Muscle of leg (tissue), 11 donors: ENCODE results near the gene CPT1B. TPM values are rescaled to one million over a fixed set of nuclear protein-coding genes. Genes with fewer than 3 reads are reported as not detected.

Experiments
- DNase-seq: peaks from one replicate; pipeline ENCODE4 v3.0.0; 2013
- H3K27ac ChIP-seq: one replicate; pipeline ENCODE4 v1.5.1; 2013; ENCODE audit warnings: mild to moderate bottlenecking, low read length, control low read depth
- H3K27me3 ChIP-seq: one replicate; pipeline ENCODE4 v1.6.1; 2013; ENCODE audit warnings: low read length; ENCODE audit not compliant: control insufficient read depth, insufficient read depth
- H3K36me3 ChIP-seq: one replicate; pipeline ENCODE4 v1.6.1; 2013; ENCODE audit warnings: low read length; ENCODE audit not compliant: control insufficient read depth, insufficient read depth
- H3K4me1 ChIP-seq: one replicate; pipeline ENCODE4 v1.6.1; 2013; ENCODE audit warnings: low read length; ENCODE audit not compliant: control insufficient read depth, insufficient read depth
- H3K4me3 ChIP-seq: one replicate; pipeline ENCODE4 v1.5.1; 2013; ENCODE audit warnings: low read length, control low read depth
- H3K9me3 ChIP-seq: replicated peaks from 2 replicates; pipeline ENCODE4 v1.6.1; 2013; ENCODE audit warnings: low read depth, low read length; ENCODE audit not compliant: control insufficient read depth
- WGBS: methylation state at CpG from one replicate; pipeline ENCODE4 v1.1.5; 2013; ENCODE audit warnings: missing lambda C conversion rate; ENCODE audit not compliant: insufficient coverage; 5-methylcytosine and 5-hydroxymethylcytosine counted together
- polyA plus RNA-seq, 8 donors: library from polyadenylated mRNA; unstranded; fragments of 120-200 nt; gene quantifications; one replicate each; pipeline versions ENCODE4 v1.2.1 to v1.2.3, GENCODE V29; 2013; ENCODE audit warnings: inconsistent platforms in 1 of 8, low replicate concordance in 1 of 8; ENCODE audit not compliant: insufficient read length in 8 of 8, insufficient read depth in 1 of 8
- total RNA-seq: library from RNA; stranded (reverse); fragments of 120-200 nt; gene quantifications from one replicate; pipeline ENCODE4 v1.2.4, GENCODE V29; 2013

CPT1B gene
- total and polyA plus RNA-seq, 9 donors = 24.5 to 66.6 (median 43.0) TPM

DNA sequence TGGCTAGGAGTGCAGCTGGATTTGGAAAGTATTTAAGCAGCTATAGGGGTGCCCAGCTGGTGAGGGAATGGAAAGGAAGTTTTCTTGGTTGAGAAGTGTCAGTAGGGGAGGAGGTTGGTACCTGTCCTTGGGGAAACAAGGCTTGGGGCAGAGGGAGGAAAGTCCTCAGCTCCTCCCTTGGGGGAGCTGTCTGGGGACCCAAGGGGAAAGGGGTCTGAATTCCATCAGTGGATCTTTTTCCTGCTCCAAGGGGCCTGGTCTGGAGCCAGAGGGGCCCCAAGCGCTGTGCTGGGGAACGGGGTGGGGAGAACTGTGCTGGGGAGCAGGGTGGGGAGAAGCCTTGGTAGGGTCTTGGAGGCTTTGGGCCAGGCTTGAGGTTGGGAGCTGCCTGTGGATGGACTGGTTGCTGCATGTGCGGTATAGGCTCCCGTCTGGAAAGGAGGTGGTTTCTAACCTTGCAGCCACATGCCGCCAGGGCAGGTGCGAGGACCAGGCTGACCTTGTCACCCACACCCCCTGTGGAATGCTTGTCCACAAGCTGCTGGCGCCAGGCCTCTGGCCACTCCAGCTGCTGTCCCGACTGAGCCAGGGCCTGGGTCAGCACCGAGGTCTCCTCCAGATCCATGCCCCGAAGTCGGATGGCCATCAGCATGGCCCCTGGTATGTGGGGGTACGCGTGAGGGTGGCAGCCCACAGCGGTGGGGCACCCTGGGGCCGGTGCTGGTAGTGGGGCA, 49.4 kb downstream of the CPT1B start:
- H3K4me1 ChIP-seq = peaks cover 51% of the 10 kb centered on the region
- H3K9me3 ChIP-seq = no peaks in the 10 kb centered on the region
- H3K4me3 ChIP-seq = peak overlapping the region; percentile 36
- WGBS = 52% methylated on average over 10 of the region's 15 CpGs
- H3K27ac ChIP-seq = peak overlapping the region; percentile 67
- peak; percentile 33 for DNase-seq
- peaks cover 55% of the 10 kb centered on the region for H3K27me3 ChIP-seq
- H3K36me3 ChIP-seq = peaks cover 5% of the 10 kb centered on the region

DNA sequence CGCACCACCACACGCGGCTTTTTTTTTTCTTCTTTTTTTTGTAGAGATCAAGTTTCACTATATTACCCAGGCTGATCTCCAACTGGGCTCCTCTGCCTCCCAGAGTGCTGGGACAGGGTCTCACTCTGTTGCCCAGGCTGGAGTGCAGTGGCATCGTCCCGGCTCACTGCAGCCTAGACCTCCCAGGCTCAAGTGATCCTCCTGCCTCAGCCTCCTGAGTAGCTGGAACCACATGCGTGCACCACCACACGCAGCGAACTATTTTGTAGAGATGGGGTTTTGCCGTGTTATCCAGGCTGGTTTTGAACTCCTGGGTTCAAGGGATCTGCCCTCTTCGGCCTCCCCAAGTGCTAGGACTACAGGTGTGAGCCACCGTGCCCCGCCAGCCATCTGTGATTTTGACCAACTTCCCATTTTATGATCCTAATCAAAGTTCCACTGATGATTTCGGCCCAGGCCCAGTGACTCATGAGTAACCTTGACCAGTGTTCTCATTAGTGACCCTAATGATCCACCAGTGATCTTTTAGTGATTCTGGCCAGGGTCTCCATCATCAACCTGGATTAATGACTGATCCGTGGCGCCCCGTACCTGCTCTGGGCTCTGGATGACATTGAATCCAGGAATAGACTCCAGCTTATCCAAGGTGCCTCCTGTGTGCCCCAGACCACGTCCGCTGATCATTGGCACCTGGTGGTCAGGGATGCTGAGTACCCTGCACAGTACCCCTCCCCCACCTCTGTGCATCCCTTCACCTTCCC, 50.1 kb downstream of the CPT1B start:
- WGBS = 94% methylated on average over 12 of the region's 18 CpGs
- peak overlapping the region; percentile 3 for H3K27ac ChIP-seq
- peaks cover 48% of the 10 kb centered on the region for H3K27me3 ChIP-seq
- peaks cover 51% of the 10 kb centered on the region for H3K4me1 ChIP-seq
- H3K9me3 ChIP-seq = no peaks in the 10 kb centered on the region
- no peak overlapping the region for H3K4me3 ChIP-seq
- DNase-seq = no peak
- peaks cover 13% of the 10 kb centered on the region for H3K36me3 ChIP-seq

DNA sequence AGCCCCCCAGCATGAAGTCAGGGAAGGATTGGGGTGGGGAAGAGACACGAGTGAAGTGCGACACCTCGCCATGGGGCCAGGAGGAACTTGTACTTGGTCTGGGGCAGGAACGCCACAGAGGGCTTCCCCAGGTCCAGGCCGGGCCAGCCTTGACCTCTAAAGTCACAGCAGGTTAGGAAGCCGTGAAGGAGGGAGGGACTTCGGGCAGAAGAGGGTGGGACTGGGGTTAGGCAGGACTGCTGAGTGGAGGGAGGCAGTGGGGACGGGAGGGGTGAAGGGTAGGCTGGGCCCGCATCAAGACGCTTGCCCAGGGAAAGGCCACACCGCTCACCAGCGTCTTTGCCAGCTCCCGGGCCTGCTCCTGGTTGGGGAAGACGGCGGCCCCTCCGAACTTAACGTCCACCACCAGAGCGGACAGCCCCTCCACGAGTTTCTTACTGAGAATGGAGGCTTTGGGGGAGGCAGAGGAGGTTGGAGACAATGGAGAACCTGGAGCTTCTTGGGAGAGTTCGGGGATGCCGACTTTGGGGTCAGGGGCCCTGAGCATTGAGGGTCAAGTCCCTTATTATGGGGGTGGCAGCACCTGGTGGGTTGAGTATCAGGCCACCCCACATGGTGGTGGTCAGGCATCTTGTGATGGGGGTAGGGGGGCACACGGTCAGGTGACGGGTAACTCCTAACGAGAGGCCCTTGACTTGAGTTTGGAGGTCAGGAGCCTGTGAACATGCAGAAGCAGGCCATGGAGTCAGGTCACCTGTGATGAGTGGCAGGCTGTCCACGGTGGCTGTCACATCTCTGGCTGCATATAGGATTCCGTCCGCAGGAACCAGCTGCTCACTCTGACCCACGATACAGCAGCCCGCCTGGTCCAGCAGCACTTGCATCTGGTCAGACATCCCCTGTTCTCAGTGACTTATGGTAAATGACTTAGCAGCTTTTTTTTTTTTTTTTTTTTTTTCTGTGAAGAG, 51.1 kb downstream of the CPT1B start:
- Histone ChIP-seq H3K36me3 (peaks cover 22% of the 10 kb centered on the region), H3K9me3 (no peaks in the 10 kb centered on the region), H3K27me3 (peaks cover 39% of the 10 kb centered on the region), H3K4me1 (peaks cover 47% of the 10 kb centered on the region), H3K4me3 (peak overlapping the region; percentile 75), H3K27ac (peak overlapping the region; percentile 71)
- DNase-seq = peak; percentile 53
- 33% methylated on average over 21 of the region's 29 CpGs for WGBS

DNA sequence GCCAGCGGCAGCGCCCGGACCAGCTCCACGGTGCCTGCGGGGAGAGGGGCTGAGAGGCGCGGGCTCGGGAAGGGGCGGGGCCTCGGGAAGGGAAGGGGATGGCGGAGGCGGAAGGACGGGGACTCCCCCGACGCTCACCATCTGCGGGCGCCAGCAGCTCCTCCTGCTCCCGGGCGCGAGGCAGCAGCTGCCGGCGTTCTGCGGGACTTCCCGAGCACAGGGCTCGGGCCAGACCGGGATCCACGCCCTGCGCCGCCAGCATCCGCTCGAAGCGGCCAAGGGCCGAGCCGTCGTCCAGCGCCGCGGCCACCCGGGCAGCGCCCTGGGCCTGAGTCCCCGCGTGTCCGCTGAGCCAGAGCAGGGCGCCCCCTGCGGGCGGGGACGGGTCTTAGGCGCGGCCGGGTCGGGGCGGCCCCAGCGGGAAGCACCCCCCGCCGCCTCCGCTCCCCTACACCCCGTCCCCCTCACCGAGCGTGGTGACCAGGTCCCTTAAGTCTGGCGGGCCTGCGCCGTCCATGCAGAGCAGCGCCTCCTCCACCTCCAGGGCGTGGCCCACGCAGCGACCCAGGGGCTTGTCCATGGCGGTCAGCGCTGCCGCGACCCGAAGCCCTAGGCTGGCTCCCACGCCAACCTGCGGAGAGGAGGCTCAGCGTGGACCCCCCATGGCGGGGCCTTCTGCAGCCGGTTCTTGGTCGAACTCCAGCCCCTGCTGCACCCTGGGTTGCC, 52.0 kb downstream of the CPT1B start:
- peak; percentile 94 for DNase-seq
- H3K4me3 ChIP-seq = peak overlapping the region; percentile 75
- H3K9me3 ChIP-seq = no peaks in the 10 kb centered on the region
- WGBS = under 1% methylated on average over 75 of the region's 77 CpGs
- H3K4me1 ChIP-seq = peaks cover 38% of the 10 kb centered on the region
- peaks cover 31% of the 10 kb centered on the region for H3K36me3 ChIP-seq
- peak overlapping the region; percentile 71 for H3K27ac ChIP-seq
- H3K27me3 ChIP-seq = peaks cover 30% of the 10 kb centered on the region

DNA sequence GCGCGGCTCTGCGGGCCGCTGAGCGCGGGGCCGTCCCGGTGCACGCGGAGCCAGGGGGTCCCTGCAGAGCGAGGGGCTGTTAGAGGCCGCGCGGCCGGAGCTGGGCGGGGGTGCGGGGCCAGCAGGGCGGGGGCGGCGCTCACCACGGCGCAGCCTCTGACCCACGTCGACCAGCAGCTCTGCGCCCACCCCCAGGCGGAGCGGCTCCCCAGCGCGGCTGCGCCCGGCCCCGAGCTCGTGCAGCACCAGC, 52.4 kb downstream of the CPT1B start:
- Histone ChIP-seq H3K4me1 (peaks cover 33% of the 10 kb centered on the region), H3K36me3 (peaks cover 36% of the 10 kb centered on the region), H3K27ac (peak overlapping the region; percentile 71), H3K4me3 (peak overlapping the region; percentile 75), H3K9me3 (no peaks in the 10 kb centered on the region), H3K27me3 (peaks cover 25% of the 10 kb centered on the region)
- WGBS = under 1% methylated on average over 32 of the region's 33 CpGs
- DNase-seq = no peak

DNA sequence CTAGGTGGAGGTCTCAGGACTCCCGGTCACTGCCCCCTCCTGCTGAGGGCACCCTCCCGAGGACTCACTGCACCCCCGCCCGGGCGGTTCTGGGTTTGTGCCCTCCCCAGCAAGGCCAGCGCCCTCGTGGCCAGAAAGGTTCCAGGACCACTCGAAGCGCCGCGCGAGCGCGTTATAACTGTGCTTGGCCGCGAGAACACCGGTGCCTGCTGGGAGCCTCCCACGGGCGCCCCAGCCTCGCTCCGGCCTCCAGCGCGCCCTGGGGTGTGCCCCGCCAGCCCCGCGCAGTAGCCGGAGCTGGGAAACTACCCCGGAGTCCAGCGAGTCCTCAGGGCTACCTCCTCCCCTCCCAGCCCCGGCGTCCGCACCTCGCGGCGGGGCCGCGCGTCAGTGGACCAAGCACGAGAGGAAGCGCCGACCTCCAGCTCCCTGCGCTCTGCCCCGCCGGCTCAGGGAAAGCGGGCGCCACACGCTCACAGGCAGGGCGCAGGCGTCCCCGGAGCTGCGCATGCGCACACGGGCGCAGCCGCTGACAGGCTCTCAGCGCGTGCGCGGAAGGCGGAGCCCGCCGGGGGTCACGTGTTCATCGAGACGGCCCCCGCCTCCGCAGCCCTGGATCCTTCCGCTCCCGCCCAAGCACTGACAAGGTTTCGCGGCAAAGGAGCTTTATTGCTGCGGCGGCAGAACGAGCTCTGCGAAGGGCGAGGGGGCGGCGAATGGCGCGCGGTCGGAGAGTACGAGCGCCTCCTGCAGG, 52.9 kb downstream of the CPT1B start, which contains the start of gene SCO2:
SCO2 (minus strand) TSS at position 495 of the 754 bp plus-strand sequence. CDS start 1,187 bp downstream, outside the sequence.
- peaks cover 37% of the 10 kb centered on the region for H3K36me3 ChIP-seq
- peak; percentile 99 for DNase-seq
- peak within 1 kb of the TSS; percentile 71 for H3K27ac ChIP-seq
- H3K4me3 ChIP-seq = peak within 1 kb of the TSS; percentile 75
- WGBS = under 1% methylated on average over 81 of the region's 84 CpGs
- no peaks in the 10 kb centered on the region for H3K9me3 ChIP-seq
- H3K4me1 ChIP-seq = peaks cover 28% of the 10 kb centered on the region
- peaks cover 20% of the 10 kb centered on the region for H3K27me3 ChIP-seq

DNA sequence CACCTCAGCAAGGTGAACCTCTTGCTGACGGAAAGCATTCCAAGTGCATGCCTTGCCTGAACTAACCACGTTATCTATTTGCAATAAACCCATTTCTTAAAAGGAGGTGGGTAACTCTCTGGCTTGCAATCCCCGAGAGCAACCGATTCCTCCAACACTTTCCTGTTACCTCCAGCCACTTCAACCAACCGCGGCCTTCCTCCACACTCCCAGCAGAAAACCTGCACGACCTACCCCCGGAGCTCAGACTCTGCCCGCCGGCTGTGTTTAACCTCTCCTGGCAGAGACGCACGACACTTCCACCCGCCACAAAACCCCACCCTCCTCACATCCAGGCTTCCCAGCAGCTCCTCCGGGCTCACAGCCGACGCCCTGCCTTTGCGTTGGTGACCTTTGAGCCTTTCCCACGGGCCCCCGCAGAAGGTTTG, 53.5 kb downstream of the CPT1B start:
- Histone ChIP-seq H3K4me1 (peaks cover 25% of the 10 kb centered on the region), H3K9me3 (no peaks in the 10 kb centered on the region), H3K27me3 (peaks cover 15% of the 10 kb centered on the region), H3K36me3 (peaks cover 37% of the 10 kb centered on the region), H3K27ac (peak overlapping the region; percentile 29), H3K4me3 (peak overlapping the region; percentile 75)
- WGBS = 12% methylated on average over 19 of the region's 19 CpGs
- no peak for DNase-seq

DNA sequence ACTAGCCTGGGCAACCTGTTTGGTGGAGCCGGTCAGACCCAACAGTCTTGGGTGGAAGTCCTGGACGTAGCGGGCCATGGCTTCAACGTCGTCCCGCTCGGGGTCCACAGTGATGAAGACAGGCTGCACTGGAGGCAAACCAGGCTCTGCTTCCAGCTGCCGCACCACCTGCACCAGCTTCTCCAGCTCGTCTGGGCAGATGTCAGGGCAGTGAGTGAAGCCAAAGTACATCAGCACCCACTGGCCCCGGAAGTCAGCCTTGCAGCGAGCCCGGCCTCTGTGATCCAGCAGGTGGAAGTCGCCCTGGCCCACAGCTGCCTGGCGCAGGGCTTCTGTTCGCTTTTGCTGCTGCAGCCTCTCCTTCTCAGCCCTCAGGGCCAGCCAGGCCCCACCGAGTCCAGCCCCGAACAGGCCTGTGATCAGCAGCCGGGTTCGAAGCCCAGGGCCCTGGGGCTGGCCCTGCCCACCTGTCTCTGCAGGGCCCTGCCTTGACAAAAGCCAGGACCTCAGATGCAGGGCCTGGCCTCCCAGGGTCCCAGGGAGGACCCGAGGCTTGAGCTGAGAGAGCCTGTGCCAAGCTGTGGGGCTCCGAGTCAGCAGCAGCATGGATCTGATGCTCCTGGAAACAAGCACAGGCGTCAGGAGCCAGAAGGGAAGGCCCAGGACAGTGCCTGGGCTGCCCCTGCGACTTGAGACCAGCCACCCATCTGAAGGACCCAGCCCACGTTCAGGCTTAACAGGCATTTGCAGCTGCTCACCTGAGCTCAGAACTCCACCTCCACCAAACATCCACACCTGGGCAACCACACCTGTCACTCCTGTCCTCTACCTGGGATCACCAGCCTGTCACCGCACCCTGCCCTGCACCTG, 54.2 kb downstream of the CPT1B start:
- no peak for DNase-seq
- WGBS = 77% methylated on average over 23 of the region's 25 CpGs
- Histone ChIP-seq H3K4me3 (peak overlapping the region; percentile 75), H3K36me3 (peaks cover 41% of the 10 kb centered on the region), H3K27ac (no peak overlapping the region), H3K27me3 (peaks cover 9% of the 10 kb centered on the region), H3K4me1 (peaks cover 18% of the 10 kb centered on the region), H3K9me3 (no peaks in the 10 kb centered on the region)
